GM04503 (cell line): Measurements from ENCODE around the gene RRAD.
A peak's percentile ranks its signal among the peaks of the same experiment; 100 is the strongest.

Experiments
- DNase-seq: peaks from one replicate; pipeline ENCODE4 v3.0.0-alpha.2; 2012; ENCODE audit warnings: low read depth

Gene RRAD

DNA sequence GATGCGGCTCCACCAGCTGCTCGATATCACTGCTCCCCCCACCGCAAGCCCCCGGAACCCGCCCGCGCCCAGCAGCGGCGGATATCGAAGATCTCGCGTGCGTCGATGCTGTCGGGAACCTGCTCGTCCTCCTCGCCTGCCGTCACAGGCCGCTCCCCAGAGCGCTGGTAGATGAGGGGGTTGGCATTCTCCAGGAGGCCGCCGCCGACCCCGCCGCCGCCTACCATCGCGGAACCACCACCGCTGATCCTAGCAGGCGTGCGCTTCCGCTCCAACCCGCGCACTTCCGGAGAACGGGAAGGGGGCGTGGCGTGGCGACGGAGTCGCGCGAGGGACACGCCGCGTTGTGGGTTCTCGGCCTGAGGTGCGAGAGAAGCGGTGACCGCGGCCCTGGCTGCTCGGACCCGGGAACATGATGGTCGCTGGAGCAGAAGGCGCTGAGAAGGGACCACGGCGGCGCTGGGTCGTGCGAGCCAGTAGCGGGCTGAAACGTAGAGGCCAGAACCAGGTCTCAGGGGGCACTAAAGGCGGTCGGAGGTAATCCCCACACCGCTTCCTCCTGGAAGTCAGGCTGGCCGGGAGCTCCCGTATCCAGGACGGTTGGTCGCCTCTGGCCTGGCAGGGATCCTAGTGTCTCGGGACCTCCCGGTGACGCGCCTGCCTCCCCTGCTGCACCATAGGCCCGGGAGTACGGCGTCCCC lies 9.0 kb upstream of the RRAD start, which contains the start of gene CIAO2B:
CIAO2B (minus strand) TSS at position 265 of the 701 bp plus-strand sequence; CDS start at position 227, 38 bp downstream.
- DNase-seq, result no peak

DNA sequence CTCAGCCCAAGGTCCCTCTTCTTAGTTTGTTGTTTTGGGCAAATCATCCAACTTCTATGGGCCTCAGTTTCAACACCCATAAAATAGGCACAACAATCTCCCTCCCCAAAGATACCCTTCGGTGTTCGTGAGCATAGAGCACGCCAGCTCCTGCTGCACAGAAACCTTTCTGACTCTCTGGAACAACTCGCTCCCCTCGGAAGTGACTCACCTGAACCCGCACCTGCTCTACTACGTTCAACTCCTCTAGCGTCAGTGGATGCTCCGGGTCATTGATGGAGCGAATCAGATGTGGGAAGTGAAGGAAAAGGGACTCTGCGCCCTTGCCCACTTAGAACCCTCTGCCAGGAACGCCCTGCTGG lies 8.4 kb upstream of the RRAD start:
- no peak for DNase-seq

DNA sequence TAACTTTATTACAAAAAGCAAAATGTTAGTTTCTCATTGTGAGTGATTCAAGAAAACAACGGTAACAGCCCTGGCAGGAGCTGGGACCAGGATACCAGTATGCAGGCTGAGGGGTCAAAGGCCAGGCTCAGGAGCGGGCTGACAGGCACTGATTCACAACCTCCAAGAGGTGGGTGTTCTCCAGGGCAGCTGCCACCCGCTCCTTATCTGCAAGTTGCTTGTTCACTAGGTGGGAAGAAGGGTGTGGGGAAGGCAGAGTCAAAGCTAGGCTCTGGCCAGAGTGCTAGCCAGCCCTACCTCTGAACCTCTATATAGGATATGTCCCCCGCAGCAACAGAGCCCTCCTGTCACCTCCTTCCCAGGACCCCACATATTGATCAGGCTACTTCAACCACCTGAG lies 6.7 kb upstream of the RRAD start:
- no peak for DNase-seq

DNA sequence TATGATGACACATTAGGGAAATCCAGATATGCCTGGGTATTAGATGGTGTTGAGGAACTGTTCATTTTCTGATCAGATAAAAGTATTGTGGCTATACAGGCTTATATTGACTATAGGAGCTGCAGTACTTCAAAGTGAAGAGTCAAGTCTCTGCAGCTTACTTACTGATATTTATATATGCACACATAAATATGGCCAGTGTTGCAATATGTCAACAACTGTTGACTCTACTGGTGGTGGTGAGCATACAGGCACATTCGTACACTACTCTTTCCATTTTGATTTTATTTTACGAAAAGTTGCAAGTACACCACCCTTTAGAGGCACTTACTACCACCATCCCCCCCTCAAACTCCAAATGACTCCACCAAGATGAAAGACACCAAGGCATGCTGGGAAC lies 6.3 kb upstream of the RRAD start:
- DNase-seq, result no peak

DNA sequence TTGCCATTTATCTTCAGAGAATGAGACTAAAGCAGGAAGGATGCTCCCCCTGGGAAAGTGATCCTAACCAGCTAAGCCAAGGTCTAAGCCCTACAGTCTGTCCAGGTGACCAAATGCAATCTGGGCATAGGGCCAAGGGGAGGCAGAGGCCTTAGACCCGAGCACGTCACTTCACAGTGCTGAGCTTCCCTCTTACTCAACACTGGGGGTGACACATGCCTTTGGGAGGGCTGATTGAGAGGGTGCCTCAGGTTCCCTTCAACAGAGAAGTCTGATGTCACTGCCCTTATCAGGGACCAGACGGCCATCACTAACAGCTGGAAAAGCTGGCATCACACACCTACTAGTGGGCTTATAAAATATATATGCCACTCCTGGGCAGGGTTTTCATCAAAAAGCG lies 4.9 kb upstream of the RRAD start:
- no peak for DNase-seq

DNA sequence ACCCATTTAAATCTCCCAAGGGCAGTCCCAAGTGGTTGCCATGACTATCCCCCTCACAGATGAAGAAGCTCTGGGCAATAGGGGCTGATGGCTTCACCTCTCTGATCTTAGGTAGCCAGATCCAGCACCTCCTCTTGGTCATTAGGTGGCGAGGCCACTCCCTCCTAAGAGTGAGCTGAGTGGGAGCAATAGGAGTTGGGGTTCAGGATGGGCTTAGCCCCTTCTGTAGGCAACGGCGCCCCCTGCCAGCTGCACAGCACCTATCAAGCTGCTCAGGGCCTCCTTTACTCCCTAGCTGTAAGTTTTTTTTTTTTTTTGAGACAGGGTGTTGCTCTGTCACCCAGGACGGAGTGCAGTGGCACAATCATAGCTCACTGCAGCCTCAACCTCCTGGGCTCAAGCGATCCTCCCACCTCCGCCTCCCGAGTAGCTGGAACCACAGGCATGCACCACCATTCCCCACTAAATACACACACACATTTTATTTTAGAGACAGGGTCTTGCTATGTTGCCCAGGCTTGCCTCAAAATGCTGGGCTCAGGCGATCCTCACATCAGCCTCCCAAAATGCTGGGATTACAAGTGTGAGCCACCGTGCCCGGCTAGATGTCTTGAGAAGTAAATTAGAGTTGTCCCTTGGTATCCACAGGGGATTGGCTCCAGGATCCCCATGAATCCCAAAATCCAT lies 3.5 kb upstream of the RRAD start:
- no peak for DNase-seq

DNA sequence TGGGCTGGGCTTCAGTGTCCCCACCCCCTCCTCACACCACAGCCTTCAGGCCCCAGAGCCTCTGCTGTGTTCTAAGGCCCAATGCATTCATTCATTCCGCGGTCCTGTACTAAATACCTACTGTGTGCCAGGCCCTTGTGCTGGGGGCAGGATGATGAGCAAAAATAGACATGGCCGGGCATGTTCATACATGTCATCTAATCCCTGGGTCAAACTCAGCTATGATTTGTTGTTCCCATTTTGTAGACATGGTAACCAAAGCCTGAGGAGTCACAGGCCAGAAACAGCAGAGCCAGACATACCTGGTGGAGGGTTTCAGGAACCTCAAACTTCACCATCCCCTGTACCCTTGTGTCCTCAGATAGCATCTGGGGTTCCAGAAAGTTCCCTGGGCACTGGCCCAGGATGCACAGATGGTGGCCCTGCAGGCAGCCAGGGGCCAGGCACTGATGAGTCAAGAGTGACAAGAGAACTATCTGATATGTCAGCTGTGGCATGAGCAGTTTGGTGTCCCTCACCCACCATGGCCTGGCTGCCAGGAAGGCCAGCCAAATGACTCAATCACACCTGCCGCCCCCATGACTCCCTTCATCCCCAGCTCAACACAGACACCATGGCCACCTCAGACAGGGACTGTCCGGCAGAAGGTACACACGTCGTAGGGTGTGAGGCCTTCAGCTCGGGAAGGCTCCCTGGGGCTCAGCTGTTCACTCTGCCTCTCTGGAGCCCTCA lies 2.7 kb upstream of the RRAD start:
- DNase-seq, result no peak

DNA sequence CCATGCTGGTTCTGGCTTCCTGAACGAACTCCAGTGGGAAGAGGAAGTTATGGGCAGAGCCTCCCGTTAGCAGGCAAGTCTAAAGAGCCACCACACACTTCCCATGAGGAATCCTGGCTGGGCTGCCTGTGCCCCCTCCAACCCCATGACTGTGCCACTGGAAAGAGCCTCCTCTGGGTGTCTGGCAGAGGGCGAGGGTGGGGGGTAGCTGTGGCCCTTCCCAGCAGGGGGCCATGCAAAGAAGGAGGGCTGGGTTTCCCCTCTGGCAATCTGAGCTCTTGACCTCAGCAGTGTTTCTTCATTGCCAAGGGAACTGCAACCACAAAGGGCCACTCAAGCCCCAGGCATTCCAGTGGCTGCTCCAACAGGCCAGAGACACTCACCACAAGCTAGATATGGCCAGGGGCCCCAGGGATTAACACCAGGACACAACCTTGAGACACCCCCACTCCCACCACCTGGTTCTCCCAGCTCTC lies 1.7 kb upstream of the RRAD start:
- DNase-seq, result peak; percentile 92

DNA sequence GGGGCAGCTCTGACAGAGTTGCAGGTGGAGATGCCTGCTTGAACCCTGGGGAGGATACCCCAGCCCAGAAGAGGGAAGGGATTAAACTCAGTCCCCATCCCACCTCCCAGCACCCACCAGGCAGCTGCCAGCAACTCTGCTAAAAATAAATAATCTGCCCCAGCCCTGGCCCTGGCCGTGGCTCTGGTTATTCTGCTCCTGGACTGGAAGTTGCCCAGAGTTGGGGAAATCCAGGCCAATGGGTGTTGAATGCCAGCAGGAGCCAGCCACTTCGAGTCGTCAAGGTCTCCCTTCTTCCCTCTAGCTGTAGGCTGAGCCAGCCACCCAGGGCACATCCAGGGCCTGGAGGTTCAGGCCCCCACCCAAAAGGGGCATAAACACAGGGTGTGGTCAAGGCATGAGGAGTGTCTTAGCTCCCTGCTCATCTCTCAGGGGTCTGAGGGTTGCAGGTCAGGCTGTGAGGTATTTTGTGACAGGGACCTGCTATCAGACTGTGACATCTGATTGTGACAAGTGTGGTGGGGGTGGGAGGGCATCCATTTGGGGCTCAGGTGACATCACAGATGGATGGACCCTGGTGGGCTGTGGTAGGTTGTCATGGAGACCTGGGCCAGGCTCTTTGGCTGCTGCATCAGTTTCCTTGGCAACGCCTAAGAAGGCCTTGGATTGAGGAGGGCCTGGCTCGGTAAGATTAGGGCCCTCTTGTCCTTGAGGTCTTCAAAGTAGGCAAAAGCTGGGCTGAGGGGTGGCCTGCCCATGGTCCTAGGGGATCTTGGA lies 1.0 kb upstream of the RRAD start:
- no peak for DNase-seq

DNA sequence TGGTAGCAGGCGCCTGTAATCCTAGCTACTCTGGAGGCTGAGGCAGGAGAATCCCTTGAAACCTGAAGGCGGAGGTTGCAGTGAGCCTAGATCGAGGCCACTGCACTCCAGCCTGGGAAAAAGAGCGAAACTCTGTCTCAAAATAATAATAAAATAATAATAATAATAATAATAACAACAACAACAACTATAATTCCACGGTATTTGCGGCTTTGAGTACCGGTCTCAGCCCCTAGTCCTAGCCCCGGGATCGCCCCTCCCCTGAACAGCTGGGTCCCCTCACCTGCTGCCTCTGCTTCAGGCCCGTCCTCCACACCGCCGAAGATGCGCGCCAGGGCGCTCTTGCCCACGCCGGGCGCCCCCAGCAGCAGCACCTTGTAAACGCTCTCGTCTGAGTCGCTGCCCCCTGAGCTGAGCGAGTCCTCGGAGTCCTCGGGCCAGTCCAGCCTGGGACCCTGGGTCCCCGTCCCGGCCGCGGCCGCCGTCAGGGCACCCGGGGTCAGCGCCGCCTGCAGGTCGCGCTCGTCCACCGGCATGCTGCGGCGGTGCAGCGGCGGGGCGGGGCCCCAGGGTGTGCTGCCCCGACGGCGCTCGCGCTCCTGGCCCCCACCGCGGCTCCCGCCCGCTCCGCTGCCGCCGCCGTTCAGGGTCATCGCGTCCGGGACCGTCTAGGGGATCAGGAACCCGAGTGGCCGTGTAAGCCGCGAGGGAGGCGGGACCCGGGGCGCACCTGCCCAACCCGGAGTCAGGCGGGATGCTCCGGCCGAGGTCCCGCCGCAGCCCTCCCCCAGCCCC lies 611 bp downstream of the RRAD start:
- no peak for DNase-seq

DNA sequence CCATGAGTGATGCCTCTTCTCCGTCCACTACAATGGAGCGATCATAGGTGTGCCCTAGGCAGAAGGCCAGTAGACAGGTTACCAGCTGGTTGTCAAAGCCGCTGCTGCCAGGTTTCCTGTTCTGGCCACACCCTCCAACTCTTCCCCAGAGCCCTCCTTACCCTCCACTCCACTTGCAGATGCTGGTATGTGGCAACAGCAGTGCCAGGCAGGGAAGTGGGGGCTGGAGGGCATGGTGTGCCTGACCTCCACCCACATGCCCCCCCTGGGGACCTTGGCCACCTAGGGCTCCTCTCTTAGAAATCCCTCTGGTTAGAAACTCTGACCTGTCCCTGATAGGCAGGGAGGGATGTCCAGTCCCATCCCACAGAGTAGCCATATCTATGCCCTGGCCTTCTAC lies 1.5 kb downstream of the RRAD start:
- DNase-seq, result no peak

DNA sequence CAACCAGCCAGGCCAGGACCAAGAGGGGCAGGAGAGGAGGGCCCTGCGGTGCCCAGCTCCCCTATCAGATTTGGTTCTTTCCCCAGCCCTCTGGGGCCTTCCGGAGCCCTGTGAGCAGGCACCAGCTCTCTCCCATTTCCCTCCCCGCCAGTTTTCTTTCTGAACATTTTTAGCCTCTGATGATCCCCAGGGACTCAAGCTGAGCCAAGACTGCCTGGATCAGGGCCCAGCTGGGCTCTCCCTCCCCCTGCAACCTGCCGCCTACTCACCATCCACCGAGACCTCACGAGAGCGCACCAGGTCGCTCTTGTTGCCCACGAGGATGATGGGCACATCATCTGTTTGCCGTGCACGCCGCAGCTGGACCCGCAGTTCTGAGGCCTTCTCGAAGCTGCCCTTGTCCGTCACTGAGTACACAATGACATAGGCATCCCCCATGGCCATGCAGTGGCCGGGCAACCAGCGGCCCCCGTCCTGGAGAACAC lies 2.0 kb downstream of the RRAD start:
- no peak for DNase-seq

DNA sequence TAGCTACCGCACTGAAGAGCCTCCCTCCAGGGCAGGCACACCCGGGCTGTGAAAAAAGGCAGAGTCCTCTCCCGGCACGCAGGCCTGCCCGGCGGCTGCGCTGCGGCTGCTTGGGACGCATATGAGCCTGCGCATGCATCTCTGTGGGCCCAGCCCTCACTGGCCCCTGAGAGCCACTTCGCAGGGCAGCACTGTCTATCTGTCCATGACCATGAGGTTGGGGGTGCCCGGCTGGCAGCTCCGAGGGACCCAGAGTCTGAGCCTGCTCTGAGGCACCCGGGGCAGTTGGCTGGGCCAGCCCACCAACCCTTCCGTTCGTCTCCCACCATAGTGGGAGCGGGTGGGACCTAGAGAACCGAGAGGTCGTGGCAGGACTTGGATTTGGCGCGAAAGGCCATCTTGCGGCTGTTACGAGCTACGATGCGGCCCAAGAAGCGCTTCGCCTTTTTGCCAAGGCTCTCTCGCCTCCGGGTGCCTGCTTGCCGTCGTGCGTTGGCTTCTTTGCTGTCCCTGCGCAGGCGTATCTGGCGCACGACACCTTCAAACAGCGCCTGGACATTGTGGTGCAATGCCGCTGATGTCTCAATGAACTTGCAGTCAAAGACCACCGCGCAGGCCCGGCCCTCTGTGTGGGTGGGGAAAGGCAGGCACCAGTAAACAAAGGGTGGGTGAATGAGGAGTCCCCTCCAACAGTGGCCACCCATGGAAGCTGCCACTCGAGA lies 3.4 kb downstream of the RRAD start:
- no peak for DNase-seq

DNA sequence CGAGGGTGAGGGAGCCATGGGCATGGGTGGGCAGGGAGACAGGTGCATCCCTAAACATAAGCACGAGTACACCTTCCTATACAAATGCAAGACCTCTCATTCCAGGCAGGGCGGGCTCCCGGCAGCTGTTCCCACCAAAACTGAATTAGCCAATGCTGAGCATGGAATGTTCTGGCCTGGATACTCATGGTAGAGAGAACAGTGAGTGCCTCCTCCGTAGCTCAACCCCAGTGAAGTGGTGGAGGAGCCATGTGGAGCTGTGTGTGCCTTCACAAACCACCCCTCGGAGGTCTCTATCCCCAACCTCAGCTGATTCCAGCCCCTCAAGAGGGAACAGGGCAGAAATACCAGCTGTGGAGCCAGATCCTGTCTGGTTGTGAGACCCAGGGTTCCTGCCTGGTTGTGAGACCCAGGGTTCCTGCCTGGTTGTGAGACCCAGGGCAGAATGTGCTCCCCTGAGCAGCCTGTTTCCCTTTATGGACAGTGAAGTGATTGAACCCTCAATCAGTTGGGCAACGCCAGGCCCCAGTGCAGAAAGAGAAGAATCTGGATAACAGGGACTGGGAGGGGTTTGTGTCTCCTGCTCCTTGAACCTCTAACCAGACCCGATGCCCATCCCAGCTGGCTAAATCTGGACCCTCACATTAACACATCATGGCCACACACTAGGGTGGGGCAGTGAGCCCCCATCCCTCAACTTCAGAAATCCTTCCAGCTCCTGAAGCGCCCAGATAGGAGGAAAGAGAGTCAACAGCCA lies 4.2 kb downstream of the RRAD start:
- no peak for DNase-seq

DNA sequence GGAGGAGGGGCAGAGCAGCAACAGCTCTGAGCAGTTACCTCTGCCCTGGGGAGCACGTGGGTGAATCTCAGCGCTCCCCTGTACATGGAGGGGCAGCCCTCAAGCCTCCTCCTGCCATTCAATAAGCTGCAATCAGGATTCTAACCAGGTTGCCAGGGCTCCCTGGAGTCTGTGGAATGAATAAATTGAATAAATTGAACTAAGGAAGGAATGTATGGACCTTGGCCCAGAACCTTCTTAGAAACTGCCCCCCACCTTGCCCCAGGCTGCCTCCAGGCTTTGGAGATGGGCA lies 5.1 kb downstream of the RRAD start:
- DNase-seq, result no peak

DNA sequence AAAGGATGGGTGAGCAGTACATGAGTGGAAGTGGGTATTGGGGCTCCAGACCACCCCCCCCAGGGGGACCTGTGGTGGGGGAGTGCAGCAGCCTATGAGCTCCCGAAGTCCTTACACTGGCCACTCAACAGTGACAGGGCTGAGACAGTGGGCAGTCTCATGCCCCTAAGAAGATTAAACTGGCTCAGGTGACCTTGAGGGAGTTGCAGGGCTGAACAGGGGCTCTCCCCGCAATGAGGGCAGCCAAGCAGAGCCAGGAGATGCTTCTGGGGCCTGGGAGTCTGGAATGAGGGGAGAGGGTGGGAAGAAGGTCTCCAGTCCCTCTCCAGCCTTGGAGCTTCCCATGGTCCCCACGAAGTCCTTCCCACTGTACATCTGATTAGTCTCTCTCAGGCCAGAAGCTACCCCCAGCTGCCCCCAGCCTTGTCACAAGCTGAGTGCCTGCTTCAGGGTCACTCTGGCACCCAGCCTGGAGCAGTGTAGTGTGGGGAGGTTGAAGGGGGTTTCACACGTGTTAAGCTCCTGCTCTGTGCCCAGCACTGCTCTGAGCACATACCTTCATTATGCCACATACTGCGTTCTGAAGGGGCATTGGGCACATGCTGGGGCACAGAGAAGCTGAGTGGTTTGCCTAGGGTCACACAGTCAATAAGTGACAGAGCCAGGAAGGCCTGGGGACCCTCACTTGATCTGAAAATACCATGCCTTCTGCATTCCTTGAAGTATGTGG lies 5.6 kb downstream of the RRAD start:
- no peak for DNase-seq

DNA sequence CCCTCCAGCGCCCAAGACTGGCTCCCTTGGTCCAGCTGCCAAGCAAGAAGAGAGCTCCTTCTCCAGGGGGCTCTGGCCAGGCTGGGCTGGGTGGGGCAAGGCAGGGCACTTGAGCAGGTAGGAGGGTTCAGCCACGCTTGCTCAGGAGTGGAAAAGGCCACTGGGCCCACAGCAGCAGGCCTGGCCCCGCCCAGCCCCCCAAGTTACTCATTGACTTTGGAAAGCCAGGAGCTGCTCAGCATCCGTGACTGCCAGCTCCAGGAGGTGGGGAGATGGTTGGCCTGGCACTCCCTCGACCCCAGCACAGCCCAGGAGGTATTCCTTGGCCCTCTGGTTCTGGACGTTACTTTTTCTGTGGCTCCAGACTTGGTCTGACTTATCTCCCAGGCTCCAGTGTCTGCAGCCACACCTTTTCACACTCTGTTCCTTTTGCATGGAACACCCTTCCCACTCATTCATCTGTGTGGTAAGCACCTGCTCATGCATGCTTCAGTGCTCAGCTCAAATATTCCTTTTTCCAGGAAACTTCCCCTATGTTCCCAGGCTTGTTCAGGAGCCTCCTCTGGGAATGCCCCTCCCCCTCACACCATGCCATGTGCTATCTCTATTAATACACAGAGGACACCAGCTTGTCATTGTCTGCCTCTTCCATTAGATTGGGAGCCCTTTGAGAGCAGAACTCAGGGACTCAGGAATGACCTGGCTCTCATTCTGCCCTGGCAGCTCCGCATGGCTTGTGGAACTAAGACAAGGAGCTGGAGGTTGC lies 6.3 kb downstream of the RRAD start, which contains the start of gene CDH16:
CDH16 (minus strand) TSS at position 83 of the 766 bp plus-strand sequence. CDS start 820 bp downstream, outside the sequence.
- no peak for DNase-seq

DNA sequence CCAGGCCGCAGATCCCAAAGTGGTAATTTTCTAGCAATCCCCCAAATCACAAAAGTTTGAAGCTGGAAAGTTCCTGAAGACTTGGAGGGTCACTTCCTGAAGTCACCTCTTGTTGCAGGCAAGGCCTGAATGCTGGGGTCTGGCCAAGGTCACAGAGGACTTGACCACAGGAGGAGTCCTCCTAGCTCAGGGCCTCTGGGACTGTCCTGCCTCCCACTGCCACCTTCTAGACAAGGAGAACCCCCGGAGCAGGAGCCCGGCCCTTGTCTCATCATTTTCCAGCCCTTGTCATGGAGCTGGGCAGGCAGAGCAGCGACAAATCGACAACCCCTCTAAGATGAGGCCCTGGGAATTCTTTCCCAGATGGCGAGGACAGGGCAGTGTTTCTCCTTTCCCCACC lies 7.0 kb downstream of the RRAD start:
- no peak for DNase-seq

DNA sequence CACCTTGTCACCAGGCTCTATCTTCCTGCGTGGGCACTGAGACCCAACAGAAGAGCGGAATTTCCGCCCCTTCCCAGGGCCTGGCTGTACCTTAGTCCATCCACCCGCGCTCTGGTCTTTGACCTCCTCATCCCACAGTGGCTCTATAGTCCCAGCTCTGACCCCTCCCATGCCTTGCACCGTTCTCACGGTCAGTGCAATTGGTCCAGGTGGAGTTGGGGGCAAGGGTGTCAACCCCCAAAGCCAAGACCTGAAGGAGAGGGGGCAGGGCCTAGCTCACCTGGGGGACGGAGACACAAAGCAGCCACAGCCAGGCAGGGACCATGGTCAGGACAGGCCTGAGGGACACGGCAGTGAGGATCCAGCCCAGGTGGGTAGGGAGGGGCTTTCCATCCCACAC lies 7.6 kb downstream of the RRAD start:
- no peak for DNase-seq
